Prostate gland (tissue), 2 donors: Measurements from ENCODE around the gene SNPH.

Source experiments
- POLR2A ChIP-seq: fragments of 450-650 bp; IDR thresholded peaks from one replicate; pipeline ENCODE4 v1.6.1; 2016; ENCODE audit warnings: antibody characterized with exemption, mild to moderate bottlenecking
- POLR2AphosphoS5 ChIP-seq: sonication (generic); formaldehyde crosslinking; IDR thresholded peaks from one replicate; pipeline ENCODE4 v1.6.1; 2017; ENCODE audit warnings: antibody characterized with exemption
- TF ChIP-seq, protein P1 (sequence below), 4 experiments: fragments of 200-600 bp in 2 of 4; fragments of 450-650 bp in 2 of 4; sonication (generic) in 2 of 4; IDR thresholded peaks; 1 replicate in 3 of 4; 2 replicates in 1 of 4; pipeline ENCODE4 v1.5.1; 2016 to 2019; ENCODE audit warnings: antibody characterized with exemption in 4 of 4, mild to moderate bottlenecking in 2 of 4, moderate library complexity in 2 of 4

DNA sequence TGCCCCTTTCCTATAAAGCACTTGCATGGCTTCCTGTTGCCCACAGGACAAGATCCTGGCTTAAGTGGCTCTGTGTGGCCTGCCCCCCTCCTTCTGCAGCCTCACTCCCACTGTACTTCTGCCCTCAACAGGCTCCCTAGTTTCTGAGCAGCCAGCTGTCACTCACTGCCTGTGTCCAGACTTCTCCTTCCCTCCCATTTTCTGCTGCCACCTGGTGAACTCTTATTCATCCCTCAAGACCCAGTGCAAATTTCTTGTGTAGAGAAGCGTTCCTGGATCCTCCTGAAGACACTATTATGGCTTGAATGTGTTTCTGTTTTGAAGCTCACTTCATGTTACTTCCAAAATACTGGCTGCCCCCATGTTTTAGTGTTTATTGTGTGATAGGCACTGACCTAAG is 26.5 kb downstream of the SNPH start:
- TF ChIP-seq, protein P1, sequence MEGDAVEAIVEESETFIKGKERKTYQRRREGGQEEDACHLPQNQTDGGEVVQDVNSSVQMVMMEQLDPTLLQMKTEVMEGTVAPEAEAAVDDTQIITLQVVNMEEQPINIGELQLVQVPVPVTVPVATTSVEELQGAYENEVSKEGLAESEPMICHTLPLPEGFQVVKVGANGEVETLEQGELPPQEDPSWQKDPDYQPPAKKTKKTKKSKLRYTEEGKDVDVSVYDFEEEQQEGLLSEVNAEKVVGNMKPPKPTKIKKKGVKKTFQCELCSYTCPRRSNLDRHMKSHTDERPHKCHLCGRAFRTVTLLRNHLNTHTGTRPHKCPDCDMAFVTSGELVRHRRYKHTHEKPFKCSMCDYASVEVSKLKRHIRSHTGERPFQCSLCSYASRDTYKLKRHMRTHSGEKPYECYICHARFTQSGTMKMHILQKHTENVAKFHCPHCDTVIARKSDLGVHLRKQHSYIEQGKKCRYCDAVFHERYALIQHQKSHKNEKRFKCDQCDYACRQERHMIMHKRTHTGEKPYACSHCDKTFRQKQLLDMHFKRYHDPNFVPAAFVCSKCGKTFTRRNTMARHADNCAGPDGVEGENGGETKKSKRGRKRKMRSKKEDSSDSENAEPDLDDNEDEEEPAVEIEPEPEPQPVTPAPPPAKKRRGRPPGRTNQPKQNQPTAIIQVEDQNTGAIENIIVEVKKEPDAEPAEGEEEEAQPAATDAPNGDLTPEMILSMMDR (IDR thresholded peaks at IDR 0.05), result no peak
- no peak for TF ChIP-seq POLR2A
- TF ChIP-seq POLR2AphosphoS5, result no peak
